DND-41 (cell line): Measurements from ENCODE around the gene LRRC9.
"Not testable (repeated sequence)": the region's sequence is repeated elsewhere in the genome, so short reads cannot be mapped to it uniquely, and the experiment has no call there.

ENCODE experiments used
- ATAC-seq: fragments of 200-7000 bp; cut with Tn5 transposase; 3 replicates; pipeline ENCODE4 v1.9.1; 2021; ENCODE audit warnings: low read depth; ENCODE audit not compliant: insufficient read depth
- DNase-seq: peaks from one replicate; pipeline ENCODE4 v3.0.0-alpha.2; 2020
- H2AFZ ChIP-seq: 2 replicates; pipeline ENCODE4 v1.6.0; 2012; ENCODE audit warnings: low read depth, low read length
- H3K27ac ChIP-seq: 2 replicates; pipeline ENCODE4 v1.5.1; 2012; ENCODE audit warnings: low read length, inconsistent platforms
- H3K27me3 ChIP-seq: fragments of 200-600 bp; sonication (generic); 2 replicates; pipeline ENCODE4 v1.6.0; 2012; ENCODE audit warnings: low read length, mild to moderate bottlenecking, inconsistent platforms; ENCODE audit not compliant: insufficient read depth, poor library complexity
- H3K36me3 ChIP-seq: 2 replicates; pipeline ENCODE4 v1.5.1; 2012; ENCODE audit warnings: low read length, inconsistent platforms; ENCODE audit not compliant: insufficient read depth
- H3K4me1 ChIP-seq: 2 replicates; pipeline ENCODE4 v1.5.1; 2012; ENCODE audit warnings: mild to moderate bottlenecking, low read length; ENCODE audit not compliant: insufficient read depth
- H3K4me2 ChIP-seq: 2 replicates; pipeline ENCODE4 v1.6.0; 2012; ENCODE audit warnings: mild to moderate bottlenecking, moderate library complexity, low read length, inconsistent platforms; ENCODE audit not compliant: insufficient read depth
- H3K4me3 ChIP-seq, 2 experiments: fragments of 200-600 bp in 1 of 2; shearing (Covaris generic) in 1 of 2; 2 replicates each; pipeline ENCODE4 v1.5.1; 2012 to 2016; ENCODE audit warnings: inconsistent platforms in 2 of 2, low read length in 2 of 2, mild to moderate bottlenecking in 2 of 2, low read depth in 1 of 2, moderate library complexity in 1 of 2
- H3K79me2 ChIP-seq: 2 replicates; pipeline ENCODE4 v1.6.0; 2012; ENCODE audit warnings: low read length, inconsistent platforms; ENCODE audit not compliant: insufficient read depth
- H3K9ac ChIP-seq: 2 replicates; pipeline ENCODE4 v1.6.0; 2012; ENCODE audit warnings: low read depth, mild to moderate bottlenecking, inconsistent platforms, low read length, moderate library complexity
- H3K9me3 ChIP-seq: 2 replicates; pipeline ENCODE4 v1.5.1; 2012; ENCODE audit warnings: low read length, moderate library complexity, mild to moderate bottlenecking, inconsistent platforms; ENCODE audit not compliant: insufficient read depth, severe bottlenecking
- H4K20me1 ChIP-seq: 2 replicates; pipeline ENCODE4 v1.6.0; 2012; ENCODE audit warnings: low read length; ENCODE audit not compliant: insufficient read depth
- CTCF ChIP-seq: IDR thresholded peaks from 2 replicates; pipeline ENCODE4 v1.5.1; 2012; ENCODE audit warnings: borderline replicate concordance, low read length, moderate library complexity, mild to moderate bottlenecking; ENCODE audit not compliant: poor library complexity, severe bottlenecking; ENCODE audit errors: extremely low read depth
- EZH2 ChIP-seq: IDR thresholded peaks from 3 replicates; pipeline ENCODE4 v1.6.1; 2012; ENCODE audit warnings: borderline replicate concordance, low read depth, mild to moderate bottlenecking, moderate library complexity, low read length, inconsistent platforms; ENCODE audit not compliant: severe bottlenecking

LRRC9 gene

DNA sequence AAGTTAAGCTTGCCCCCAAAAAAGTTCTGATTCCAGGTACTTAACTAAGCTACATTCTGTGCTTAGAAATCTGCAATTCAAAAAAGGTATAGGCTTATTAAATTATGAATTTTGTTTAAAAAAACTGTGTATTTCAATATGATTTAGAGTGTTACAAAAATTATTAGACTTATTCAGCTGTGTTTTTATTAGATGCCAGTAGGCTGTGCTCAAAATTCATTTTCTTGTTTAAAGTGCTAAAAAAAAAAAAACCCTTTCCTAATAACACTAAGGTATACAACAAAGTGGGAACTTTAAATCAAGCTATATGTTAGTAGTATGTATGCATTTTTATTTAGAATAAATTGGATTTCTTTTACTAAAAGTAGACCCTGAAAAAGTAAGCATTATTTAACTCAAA is 25.0 kb downstream of the LRRC9 start:
- ATAC-seq (no peak), DNase-seq (no peak)
- Histone ChIP-seq H3K79me2 (no peaks in the 10 kb centered on the region), H3K4me2 (no peak overlapping the region), H3K36me3 (no peaks in the 10 kb centered on the region), H3K9me3 (no peaks in the 10 kb centered on the region), H3K4me1 (no peaks in the 10 kb centered on the region), H3K4me3 (no peak overlapping the region), H3K27ac (no peak overlapping the region), H3K27me3 (peaks cover 7% of the 10 kb centered on the region), H2AFZ (no peak overlapping the region), H4K20me1 (no peaks in the 10 kb centered on the region), H3K9ac (no peak overlapping the region)
- TF ChIP-seq EZH2 (no peak), CTCF (no peak)

DNA sequence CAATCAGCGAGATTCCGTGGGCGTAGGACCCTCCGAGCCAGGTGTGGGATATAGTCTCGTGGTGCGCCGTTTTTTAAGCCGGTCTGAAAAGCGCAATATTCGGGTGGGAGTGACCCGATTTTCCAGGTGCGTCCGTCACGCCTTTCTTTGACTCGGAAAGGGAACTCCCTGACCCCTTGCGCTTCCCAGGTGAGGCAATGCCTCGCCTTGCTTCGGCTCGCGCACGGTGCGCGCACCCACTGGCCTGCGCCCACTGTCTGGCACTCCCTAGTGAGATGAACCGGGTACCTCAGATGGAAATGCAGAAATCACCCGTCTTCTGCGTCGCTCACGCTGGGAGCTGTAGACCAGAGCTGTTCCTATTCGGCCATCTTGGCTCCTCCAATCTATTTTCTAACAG is 32.2 kb downstream of the LRRC9 start:
- not testable (repeated sequence) for H3K4me1 ChIP-seq, H2AFZ ChIP-seq, H3K36me3 ChIP-seq, H3K27me3 ChIP-seq, H3K9ac ChIP-seq, H3K4me3 ChIP-seq, DNase-seq, H3K27ac ChIP-seq, H4K20me1 ChIP-seq, H3K9me3 ChIP-seq, H3K79me2 ChIP-seq, ATAC-seq, H3K4me2 ChIP-seq

DNA sequence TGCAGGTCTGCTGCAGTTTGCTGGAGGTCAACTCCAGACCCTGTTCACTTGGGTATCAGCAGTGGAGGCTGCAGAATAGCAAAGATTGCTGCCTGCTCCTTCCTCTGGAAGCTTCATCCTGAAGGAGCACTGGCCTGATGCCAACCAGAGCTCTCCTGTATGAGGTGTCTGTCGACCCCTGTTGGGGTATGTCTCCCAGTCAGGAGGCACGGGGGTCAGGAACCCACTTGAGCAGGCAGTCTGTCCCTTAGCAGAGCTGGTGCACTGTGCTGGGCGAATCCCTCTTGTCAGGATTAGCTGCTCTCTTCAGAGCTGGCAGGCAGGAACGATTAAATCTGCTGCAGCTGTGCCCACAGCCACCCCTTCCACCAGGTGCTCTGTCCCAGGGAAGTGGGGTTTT is 37.9 kb downstream of the LRRC9 start:
- not testable (repeated sequence) for H2AFZ ChIP-seq, H3K36me3 ChIP-seq, H3K27me3 ChIP-seq, H3K27ac ChIP-seq, H3K9me3 ChIP-seq, H3K9ac ChIP-seq, H3K4me3 ChIP-seq, DNase-seq, ATAC-seq, H3K79me2 ChIP-seq, H3K4me1 ChIP-seq, H4K20me1 ChIP-seq, H3K4me2 ChIP-seq

DNA sequence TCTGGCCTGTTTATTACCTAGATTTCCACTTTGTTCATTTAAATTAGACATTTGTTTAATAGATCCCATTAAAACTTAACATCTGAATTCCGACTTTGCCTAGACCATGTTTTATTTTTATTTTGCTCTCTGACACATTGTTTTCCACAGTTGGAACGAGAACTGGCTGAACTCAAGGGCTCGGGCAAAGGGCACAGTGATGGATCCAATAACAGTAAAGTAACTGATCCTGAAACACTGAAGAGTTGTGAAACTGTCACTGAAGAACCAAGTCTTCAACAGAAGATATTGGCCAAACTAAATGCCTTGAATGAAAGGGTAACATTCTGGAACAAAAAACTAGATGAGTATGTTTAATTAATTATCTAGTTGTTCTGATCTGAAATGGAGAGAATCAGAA is 39.7 kb downstream of the LRRC9 start:
- ATAC-seq (no peak), DNase-seq (no peak)
- Histone ChIP-seq H3K27ac (no peak overlapping the region), H2AFZ (no peak overlapping the region), H3K9me3 (no peaks in the 10 kb centered on the region), H3K36me3 (no peaks in the 10 kb centered on the region), H3K27me3 (peaks cover 3% of the 10 kb centered on the region), H3K4me2 (no peak overlapping the region), H3K79me2 (no peaks in the 10 kb centered on the region), H3K4me3 (no peak overlapping the region), H4K20me1 (no peaks in the 10 kb centered on the region), H3K9ac (no peak overlapping the region), H3K4me1 (no peaks in the 10 kb centered on the region; the same call in none of the 2 replicates)
- TF ChIP-seq EZH2 (no peak), CTCF (no peak)
